HG03442 (cell line): ENCODE measurements around the gene THOC2.
"Not testable (repeated sequence)": the region's sequence is repeated elsewhere in the genome, so short reads cannot be mapped to it uniquely, and the experiment has no call there.

ENCODE experiments used
- ATAC-seq: cut with Tn5 transposase; IDR thresholded peaks from one replicate; pipeline ENCODE4 v1.9.1; 2021; ENCODE audit warnings: mild to moderate bottlenecking, moderate library complexity; ENCODE audit not compliant: unreplicated experiment

THOC2 gene

DNA sequence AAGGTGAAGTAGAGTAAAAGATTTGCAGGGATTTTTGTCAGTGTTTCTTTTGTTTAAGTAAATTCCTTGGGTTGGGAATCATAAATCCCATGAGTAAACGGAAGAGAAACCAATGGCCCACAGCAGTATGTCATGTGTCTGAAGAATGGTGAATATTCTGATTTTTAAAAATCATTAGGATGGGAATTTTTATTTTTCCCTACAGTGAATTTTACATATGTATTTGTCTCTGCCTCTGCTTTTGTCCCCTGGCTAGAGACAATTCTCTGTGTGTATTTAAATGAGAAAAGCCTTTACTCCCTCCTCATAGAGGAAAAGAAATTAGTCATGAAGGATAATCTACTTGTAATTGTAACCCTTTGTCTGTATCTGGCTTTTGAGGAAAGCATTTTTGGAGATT lies 152.1 kb downstream of the THOC2 start:
- ATAC-seq, result no peak

DNA sequence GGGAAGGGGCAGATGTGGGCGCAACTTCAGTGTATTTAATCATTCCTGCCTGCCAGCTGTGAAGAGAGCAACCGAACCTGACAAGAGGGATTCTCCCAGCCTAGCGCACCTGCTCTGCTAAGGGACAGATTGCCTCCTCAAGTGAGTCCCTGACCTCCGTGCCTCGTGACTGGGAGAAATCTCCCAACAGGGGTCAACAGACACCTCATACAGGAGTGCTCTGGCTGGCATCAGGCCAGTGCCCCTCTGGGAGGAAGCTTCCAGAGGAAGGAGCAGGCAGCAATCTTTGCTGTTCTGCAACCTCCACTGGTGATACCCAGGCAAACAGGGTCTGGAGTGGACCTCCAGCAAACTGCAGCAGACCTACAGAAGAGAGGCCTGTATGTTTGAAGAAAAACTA lies 158.8 kb downstream of the THOC2 start:
- ATAC-seq, result not testable (repeated sequence)

GRCh38 chrX:123570011-123570590 lies 162.8 kb downstream of the THOC2 start:
- no peak for ATAC-seq

DNA sequence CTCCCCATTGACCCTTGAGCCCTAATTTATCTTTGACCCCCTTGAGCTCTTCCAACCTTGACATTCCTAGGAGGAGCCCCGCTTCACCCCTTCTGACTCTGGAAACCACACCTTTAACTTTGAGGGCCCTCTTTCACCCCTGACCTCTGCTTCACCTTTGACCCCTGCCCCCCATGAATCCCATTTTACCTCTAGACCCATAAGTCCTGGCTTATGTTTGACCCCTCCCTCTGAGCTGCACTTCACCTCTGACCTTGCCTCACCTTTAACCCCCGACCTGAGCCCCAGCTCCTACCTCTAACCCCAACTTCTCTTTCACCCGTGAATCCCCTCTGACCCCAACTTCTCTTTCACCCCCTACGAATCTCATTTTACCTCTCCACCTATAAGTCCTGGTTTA lies 169.7 kb downstream of the THOC2 start:
- no peak for ATAC-seq

- no peak for ATAC-seq
Observed at GRCh38 chrX:123562342-123563146, 170.3 kb downstream of the THOC2 start.

GRCh38 chrX:123561439-123562215 lies 171.2 kb downstream of the THOC2 start:
- no peak for ATAC-seq

DNA sequence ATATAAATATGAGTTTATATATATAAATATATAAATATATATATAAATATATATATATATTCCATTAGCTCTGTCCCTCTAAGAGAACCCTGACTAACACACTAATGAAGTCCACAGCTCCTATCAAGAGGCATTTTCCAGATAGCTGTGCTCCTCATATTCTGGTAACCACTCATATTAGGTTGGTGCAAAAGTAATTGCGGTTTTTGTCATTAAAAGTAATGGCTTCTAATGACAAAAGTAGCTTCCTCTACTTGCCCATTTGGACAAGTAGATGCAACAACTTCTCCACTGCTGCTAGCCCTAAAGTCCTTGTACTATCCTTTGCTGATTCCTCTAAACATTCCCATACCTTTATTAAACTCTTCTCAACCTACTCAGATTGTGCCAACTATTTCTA lies 182.0 kb downstream of the THOC2 start:
- ATAC-seq, result no peak
